HEK293 (cell line): ENCODE measurements around the gene SCYGR4.

Experiments
- GLI4 ChIP-seq: fragments of 450-650 bp; formaldehyde crosslinking; IDR thresholded peaks from 2 replicates; pipeline ENCODE4 v1.5.1; 2016; ENCODE audit warnings: missing biosample characterization, missing genetic modification characterization
- GLIS2 ChIP-seq: fragments of 450-650 bp; formaldehyde crosslinking; IDR thresholded peaks from 2 replicates; pipeline ENCODE4 v1.5.1; 2016; ENCODE audit warnings: missing biosample characterization, missing genetic modification characterization
- HOXA7 ChIP-seq: sonication (generic); formaldehyde crosslinking; IDR thresholded peaks from 2 replicates; pipeline ENCODE4 v1.8.1; 2022; ENCODE audit warnings: missing genetic modification reagents, borderline replicate concordance
- KLF16 ChIP-seq: fragments of 450-650 bp; formaldehyde crosslinking; IDR thresholded peaks from 2 replicates; pipeline ENCODE4 v1.5.1; 2017; ENCODE audit warnings: missing biosample characterization, missing genetic modification characterization
- ZNF23 ChIP-seq: fragments of 450-650 bp; formaldehyde crosslinking; IDR thresholded peaks from 2 replicates; pipeline ENCODE4 v1.5.1; 2016; ENCODE audit warnings: missing biosample characterization, missing genetic modification characterization, borderline replicate concordance
- ZNF292 ChIP-seq: fragments of 450-650 bp; formaldehyde crosslinking; IDR thresholded peaks from 2 replicates; pipeline ENCODE4 v1.5.1; 2016; ENCODE audit warnings: low read depth, missing biosample characterization, missing genetic modification characterization, borderline replicate concordance
- ZNF549 ChIP-seq: fragments of 450-650 bp; IDR thresholded peaks from 2 replicates; pipeline ENCODE4 v1.5.1; 2018; ENCODE audit warnings: missing biosample characterization, missing genetic modification characterization, mild to moderate bottlenecking, inconsistent platforms, moderate library complexity
- ZNF558 ChIP-seq: fragments of 450-650 bp; formaldehyde crosslinking; IDR thresholded peaks from 2 replicates; pipeline ENCODE4 v1.5.1; 2016; ENCODE audit warnings: missing biosample characterization, missing genetic modification characterization
- ZNF561 ChIP-seq: fragments of 450-650 bp; IDR thresholded peaks from 2 replicates; pipeline ENCODE4 v1.5.1; 2018; ENCODE audit warnings: missing biosample characterization, missing genetic modification characterization, borderline replicate concordance
- TF ChIP-seq, protein P1 (sequence below): fragments of 450-650 bp; formaldehyde crosslinking; IDR thresholded peaks from 2 replicates; pipeline ENCODE4 v1.5.1; 2016; ENCODE audit warnings: missing biosample characterization, missing genetic modification characterization
- TF ChIP-seq, protein P2 (sequence below): fragments of 450-650 bp; formaldehyde crosslinking; IDR thresholded peaks from 2 replicates; pipeline ENCODE4 v1.5.1; 2016; ENCODE audit warnings: missing biosample characterization, missing genetic modification characterization
- TF ChIP-seq, protein P3 (sequence below): fragments of 450-650 bp; formaldehyde crosslinking; optimal IDR thresholded peaks from 2 replicates; pipeline ENCODE3; 2016; ENCODE audit warnings: missing biosample characterization, mild to moderate bottlenecking, missing genetic modification characterization
- TF ChIP-seq, protein P4 (sequence below): sonication (generic); formaldehyde crosslinking; IDR thresholded peaks from 2 replicates; pipeline ENCODE4 v1.8.1; 2022; ENCODE audit warnings: mild to moderate bottlenecking, moderate library complexity, missing genetic modification reagents
- TF ChIP-seq, protein P5 (sequence below): fragments of 450-650 bp; formaldehyde crosslinking; conservative IDR thresholded peaks from 2 replicates; pipeline ENCODE4 v1.5.1; 2016; ENCODE audit warnings: low read depth, missing biosample characterization, missing genetic modification characterization

DNA sequence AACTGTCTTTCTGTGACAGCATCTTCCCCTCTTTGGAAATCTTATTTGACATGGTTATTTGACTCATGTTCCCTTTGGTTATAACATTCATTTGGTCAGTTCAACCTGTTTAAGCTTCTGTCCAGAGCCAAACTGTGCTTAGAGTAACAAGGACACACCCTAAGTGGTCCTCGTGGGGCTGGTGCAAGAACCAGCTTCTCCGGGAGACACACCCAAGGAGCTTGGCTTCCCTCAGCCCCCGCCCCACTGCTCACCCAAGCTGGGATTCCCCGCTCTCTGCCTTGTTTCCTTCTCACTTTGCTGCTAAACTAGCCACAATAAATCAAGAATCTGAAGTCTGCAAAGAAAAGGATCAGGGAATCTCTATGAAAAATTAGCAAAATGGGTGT, 4.0 kb upstream of the SCYGR4 start:
- TF ChIP-seq, protein P1, sequence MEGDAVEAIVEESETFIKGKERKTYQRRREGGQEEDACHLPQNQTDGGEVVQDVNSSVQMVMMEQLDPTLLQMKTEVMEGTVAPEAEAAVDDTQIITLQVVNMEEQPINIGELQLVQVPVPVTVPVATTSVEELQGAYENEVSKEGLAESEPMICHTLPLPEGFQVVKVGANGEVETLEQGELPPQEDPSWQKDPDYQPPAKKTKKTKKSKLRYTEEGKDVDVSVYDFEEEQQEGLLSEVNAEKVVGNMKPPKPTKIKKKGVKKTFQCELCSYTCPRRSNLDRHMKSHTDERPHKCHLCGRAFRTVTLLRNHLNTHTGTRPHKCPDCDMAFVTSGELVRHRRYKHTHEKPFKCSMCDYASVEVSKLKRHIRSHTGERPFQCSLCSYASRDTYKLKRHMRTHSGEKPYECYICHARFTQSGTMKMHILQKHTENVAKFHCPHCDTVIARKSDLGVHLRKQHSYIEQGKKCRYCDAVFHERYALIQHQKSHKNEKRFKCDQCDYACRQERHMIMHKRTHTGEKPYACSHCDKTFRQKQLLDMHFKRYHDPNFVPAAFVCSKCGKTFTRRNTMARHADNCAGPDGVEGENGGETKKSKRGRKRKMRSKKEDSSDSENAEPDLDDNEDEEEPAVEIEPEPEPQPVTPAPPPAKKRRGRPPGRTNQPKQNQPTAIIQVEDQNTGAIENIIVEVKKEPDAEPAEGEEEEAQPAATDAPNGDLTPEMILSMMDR (tag by site-specific recombination): no peak
- TF ChIP-seq ZNF23 (tag by site-specific recombination) (no peak), GLI4 (no peak), ZNF558 (no peak), KLF16 (no peak), HOXA7 (no peak), GLIS2 (no peak), ZNF561 (tag by site-specific recombination) (no peak), ZNF549 (no peak), ZNF292 (tag by site-specific recombination) (no peak)
- TF ChIP-seq, protein P2, sequence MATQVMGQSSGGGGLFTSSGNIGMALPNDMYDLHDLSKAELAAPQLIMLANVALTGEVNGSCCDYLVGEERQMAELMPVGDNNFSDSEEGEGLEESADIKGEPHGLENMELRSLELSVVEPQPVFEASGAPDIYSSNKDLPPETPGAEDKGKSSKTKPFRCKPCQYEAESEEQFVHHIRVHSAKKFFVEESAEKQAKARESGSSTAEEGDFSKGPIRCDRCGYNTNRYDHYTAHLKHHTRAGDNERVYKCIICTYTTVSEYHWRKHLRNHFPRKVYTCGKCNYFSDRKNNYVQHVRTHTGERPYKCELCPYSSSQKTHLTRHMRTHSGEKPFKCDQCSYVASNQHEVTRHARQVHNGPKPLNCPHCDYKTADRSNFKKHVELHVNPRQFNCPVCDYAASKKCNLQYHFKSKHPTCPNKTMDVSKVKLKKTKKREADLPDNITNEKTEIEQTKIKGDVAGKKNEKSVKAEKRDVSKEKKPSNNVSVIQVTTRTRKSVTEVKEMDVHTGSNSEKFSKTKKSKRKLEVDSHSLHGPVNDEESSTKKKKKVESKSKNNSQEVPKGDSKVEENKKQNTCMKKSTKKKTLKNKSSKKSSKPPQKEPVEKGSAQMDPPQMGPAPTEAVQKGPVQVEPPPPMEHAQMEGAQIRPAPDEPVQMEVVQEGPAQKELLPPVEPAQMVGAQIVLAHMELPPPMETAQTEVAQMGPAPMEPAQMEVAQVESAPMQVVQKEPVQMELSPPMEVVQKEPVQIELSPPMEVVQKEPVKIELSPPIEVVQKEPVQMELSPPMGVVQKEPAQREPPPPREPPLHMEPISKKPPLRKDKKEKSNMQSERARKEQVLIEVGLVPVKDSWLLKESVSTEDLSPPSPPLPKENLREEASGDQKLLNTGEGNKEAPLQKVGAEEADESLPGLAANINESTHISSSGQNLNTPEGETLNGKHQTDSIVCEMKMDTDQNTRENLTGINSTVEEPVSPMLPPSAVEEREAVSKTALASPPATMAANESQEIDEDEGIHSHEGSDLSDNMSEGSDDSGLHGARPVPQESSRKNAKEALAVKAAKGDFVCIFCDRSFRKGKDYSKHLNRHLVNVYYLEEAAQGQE (tag by site-specific recombination): no peak
- TF ChIP-seq, protein P3, sequence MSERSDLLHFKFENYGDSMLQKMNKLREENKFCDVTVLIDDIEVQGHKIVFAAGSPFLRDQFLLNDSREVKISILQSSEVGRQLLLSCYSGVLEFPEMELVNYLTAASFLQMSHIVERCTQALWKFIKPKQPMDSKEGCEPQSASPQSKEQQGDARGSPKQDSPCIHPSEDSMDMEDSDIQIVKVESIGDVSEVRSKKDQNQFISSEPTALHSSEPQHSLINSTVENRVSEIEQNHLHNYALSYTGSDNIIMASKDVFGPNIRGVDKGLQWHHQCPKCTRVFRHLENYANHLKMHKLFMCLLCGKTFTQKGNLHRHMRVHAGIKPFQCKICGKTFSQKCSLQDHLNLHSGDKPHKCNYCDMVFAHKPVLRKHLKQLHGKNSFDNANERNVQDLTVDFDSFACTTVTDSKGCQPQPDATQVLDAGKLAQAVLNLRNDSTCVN (tag by site-specific recombination): no peak
- TF ChIP-seq, protein P4, sequence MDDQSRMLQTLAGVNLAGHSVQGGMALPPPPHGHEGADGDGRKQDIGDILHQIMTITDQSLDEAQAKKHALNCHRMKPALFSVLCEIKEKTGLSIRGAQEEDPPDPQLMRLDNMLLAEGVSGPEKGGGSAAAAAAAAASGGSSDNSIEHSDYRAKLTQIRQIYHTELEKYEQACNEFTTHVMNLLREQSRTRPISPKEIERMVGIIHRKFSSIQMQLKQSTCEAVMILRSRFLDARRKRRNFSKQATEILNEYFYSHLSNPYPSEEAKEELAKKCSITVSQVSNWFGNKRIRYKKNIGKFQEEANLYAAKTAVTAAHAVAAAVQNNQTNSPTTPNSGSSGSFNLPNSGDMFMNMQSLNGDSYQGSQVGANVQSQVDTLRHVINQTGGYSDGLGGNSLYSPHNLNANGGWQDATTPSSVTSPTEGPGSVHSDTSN (CRISPR knock-in tag): no peak
- TF ChIP-seq, protein P5, sequence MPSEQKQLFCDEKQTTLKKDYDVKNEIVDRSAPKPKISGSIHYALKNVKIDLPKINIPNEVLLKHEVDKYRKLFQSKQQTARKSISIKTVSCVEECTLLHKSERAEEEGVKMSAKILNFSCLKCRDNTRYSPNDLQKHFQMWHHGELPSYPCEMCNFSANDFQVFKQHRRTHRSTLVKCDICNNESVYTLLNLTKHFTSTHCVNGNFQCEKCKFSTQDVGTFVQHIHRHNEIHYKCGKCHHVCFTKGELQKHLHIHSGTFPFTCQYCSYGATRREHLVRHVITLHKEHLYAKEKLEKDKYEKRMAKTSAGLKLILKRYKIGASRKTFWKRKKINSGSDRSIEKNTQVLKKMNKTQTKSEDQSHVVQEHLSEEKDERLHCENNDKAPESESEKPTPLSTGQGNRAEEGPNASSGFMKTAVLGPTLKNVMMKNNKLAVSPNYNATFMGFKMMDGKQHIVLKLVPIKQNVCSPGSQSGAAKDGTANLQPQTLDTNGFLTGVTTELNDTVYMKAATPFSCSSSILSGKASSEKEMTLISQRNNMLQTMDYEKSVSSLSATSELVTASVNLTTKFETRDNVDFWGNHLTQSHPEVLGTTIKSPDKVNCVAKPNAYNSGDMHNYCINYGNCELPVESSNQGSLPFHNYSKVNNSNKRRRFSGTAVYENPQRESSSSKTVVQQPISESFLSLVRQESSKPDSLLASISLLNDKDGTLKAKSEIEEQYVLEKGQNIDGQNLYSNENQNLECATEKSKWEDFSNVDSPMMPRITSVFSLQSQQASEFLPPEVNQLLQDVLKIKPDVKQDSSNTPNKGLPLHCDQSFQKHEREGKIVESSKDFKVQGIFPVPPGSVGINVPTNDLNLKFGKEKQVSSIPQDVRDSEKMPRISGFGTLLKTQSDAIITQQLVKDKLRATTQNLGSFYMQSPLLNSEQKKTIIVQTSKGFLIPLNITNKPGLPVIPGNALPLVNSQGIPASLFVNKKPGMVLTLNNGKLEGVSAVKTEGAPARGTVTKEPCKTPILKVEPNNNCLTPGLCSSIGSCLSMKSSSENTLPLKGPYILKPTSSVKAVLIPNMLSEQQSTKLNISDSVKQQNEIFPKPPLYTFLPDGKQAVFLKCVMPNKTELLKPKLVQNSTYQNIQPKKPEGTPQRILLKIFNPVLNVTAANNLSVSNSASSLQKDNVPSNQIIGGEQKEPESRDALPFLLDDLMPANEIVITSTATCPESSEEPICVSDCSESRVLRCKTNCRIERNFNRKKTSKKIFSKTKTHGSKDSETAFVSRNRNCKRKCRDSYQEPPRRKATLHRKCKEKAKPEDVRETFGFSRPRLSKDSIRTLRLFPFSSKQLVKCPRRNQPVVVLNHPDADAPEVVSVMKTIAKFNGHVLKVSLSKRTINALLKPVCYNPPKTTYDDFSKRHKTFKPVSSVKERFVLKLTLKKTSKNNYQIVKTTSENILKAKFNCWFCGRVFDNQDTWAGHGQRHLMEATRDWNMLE (tag by site-specific recombination): no peak
